Non-pigmented ciliary epithelial cell (primary cell): ENCODE results near the gene SLC4A11.

ENCODE experiments used
- DNase-seq: peaks from one replicate; pipeline ENCODE4 v3.0.0-alpha.2; 2010; ENCODE audit warnings: low read depth

SLC4A11 gene

DNA sequence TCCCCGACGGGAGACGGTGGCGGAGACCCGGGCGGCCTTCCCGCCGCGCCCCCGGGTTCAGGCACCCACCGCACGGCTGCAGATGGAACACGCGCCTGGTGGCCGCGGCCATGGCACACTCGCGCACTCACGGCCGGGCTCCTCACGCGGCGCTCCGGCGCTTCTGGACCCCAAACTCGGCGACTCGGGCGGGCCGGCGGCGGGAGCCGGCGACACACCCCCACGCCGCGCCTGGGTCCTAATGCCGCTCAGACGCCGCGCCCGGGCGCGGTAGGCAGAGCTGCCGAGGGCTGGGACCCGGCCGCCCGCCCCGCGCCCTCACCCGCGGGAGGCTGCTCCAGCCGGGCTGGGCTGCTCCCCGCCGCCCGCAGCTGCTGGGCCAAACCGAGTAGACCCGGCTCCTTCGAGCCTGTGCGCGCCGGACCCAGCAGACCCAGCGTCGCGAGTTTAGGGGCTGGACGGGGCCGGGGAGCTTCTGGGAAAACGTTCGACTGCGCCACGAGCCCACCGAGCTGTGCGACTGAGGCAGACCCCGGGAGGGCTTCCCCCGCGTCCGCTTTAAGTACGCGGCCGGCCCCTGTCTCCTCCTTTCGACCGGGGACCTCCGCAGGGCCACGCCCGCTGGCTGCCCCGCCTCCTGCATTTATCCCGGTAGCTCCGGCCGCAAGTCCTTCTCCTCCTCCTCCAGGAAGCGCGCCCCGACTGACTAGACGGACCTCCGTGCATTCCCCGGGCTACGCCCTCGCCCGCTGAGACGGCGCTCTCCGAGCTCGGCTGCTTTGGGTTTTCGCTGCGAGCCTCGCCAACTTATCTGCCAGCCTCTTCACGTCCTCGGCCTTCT is at the start of gene SLC4A11:
Gene SLC4A11, minus strand, starts transcription at position 165 of the 841 bp plus-strand sequence. Its CDS starts 53 bp downstream, at position 112.
- no peak for DNase-seq

DNA sequence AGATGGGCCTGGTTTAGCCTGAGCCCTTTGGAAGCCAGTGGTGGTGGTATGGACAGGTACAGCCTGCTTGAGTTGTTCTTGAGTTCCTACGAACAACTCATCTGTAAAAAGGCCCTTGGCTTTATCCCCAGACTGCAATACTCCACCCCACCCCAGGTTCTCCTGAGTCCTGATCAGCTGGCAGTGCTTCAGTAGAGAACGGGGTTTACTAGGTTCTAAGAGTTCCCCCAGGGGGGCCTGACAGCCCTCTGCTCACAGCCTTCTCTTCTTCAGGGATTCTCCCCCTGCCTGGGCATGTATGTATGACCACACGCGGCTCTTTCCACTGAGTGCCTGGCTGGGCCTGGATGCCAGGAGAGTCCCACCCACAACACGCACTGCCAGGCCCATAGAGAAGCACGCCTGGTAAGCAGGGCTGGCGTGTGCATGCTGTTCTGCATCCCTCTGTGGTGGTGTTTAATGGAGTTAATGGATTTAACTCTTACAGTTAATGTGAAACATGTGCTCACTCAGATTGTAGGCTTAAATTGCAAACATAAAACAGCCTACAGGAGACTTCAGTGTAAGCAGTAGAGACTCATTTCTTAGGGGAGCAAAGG is 44.3 kb upstream of the SLC4A11 start:
- DNase-seq: no peak

DNA sequence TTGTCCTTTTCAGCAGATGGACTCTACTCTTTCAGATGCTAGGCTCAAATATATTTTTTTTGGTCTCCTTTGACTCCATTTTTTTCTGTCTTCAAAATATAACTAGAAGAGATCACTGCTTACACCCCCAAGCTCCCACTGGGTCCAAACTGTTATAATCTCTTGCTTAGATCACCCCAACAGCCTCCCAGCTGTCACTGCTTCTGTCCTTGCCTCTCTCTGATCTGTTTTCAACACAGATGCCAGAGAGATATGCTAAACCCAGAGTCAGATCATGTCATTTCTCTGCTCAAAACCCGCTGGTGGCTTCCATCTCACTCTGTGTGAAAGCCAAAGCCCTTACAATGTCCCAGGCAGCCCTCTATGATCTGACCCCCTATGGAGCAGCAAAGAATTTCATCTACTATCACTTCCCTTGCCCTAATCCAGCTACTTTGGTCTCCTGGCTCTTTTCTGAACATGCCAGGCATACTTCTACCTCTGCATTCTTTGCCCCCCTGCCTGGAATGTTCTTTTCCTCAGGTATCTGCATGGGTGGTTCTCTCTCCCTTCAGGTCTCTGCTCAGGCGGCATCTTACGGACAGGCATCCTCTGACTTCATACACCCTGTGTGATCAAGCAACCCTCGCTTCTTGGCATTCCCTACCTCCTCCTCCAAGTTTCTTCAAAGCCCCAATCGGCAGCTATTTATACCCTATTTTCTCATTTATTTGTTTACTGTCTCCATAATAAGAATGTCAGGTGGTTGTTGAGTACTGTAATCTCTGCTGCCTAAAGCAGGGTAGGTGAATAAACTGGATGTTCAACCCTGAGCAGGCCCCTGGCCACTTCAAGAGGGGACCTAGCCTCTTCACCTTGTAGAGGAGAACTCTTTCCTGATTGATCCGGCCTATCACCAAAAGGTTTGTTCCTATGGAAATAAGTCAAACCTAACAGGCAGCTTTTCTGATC is 43.6 kb upstream of the SLC4A11 start:
- DNase-seq: no peak

DNA sequence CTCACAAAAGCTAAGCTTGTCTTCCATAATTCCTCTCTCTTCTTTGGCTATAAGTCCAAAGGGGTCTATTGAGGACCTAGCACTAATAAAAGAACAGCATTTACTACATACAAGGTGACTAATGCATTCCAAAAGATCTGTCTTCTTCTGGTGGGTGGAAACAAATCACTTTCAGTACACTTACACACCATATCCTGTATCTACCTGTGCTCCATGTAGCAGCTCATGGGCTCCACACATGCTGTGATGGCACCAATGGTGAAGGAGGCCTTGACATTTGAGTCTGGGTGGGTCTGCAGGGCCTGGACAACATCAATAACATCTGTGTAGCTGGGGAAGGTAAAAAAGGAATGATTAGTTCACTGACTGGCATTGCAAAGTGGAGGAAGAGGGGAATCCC is 42.4 kb upstream of the SLC4A11 start:
- no peak for DNase-seq

DNA sequence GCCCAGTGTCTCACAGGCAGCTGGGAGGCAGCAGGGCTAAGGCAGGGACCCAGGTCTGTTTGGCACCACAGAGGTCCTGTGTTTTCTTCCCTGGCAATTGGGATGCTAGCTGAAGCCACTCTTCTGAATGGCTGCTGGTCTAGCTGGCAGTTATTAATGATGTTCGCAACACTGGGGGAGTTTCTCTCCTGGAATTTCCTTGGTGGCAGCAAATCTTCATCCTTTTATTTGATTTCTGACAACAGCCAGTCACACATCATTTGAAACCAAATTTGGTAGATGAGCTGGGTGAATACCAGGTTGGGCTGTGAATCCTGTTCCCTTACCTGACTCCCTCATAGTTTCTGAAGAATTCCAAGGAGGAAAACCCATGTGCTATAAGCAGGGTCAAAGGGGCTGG is 40.8 kb upstream of the SLC4A11 start:
- no peak for DNase-seq

DNA sequence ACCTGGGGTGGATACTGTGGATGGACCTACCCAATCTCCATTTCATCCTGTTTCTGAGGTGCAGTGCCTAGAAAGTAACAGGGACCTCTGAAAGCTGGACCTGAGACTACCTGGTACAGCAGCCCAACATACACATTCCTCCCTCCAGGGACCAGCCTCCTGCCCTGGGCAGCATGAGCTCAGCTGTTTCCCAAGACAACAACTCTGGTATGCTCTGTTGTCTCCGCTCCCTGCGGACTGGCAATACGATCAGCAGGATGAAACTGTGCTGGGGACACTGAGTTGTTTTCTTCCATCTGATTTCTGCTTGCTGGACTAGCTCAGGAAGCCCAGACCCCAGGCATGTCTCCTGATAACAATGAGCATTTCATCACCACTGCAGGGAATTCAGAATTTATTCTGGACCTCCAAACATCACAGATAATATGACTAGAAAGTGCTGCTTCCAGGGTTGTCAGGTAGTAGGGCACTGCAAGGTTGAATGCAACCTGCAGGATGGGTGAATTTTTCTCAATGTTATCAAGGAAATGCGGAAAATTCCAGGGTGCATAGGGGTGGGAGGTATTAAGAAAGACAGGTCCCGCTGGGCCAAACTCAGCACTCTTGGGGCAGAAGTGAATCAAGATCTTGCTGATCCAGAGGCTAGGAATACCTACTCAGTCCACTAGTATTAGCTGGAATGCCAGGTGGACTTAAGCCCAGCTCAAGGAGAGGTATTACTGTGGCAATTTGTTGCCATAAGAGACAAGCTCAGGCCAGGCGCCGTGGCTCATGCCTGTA is 38.9 kb upstream of the SLC4A11 start:
- DNase-seq: no peak

DNA sequence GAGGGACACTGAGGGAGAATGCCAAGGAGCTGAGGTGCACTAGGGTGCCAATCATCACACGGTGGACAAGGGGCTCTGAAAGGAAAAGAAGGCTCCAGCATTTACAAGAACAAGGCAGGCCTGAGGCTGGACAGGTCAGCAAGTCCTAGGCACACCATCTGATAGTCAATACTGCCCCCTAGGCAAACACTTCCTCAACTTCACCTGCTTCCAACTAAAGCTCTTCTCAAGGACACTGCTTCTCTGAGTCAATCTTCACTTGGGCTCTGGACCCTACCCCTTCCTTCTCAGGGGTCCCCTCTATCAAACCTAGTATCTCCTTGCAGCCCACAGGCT is 37.7 kb upstream of the SLC4A11 start:
- no peak for DNase-seq

DNA sequence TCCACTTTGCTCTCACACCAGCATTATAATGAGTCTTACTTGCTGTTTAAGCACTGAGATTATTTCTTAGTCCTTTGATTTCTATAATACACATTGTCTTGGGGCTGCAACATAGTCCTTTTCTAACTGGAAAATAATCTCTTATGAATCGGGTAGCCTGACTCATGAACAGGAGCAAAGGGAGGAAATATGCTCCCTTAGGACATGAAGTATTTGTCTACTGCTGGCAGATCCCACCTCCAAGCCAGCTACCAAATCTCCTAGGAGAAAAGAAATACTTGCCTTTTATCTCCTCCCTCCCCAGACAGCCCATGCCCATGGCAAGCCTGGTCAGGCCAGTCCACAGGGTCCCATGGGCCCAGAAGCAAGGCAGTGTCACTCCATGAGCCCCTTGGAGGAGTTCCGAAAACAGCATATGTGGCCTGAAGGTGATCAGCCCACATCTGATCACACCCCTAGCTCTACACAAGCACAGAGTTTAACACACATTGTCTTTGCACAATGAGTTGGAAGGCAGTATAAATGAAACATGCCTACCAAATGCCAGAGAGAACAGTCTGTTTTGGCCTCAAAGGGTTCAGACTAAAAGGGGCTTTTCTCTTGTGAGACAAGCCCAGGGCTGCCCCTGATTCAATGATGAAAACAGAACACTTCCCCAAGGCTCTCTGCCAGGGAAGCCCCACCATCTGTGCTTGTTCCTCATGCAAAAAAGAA is 37.1 kb upstream of the SLC4A11 start:
- DNase-seq: no peak

DNA sequence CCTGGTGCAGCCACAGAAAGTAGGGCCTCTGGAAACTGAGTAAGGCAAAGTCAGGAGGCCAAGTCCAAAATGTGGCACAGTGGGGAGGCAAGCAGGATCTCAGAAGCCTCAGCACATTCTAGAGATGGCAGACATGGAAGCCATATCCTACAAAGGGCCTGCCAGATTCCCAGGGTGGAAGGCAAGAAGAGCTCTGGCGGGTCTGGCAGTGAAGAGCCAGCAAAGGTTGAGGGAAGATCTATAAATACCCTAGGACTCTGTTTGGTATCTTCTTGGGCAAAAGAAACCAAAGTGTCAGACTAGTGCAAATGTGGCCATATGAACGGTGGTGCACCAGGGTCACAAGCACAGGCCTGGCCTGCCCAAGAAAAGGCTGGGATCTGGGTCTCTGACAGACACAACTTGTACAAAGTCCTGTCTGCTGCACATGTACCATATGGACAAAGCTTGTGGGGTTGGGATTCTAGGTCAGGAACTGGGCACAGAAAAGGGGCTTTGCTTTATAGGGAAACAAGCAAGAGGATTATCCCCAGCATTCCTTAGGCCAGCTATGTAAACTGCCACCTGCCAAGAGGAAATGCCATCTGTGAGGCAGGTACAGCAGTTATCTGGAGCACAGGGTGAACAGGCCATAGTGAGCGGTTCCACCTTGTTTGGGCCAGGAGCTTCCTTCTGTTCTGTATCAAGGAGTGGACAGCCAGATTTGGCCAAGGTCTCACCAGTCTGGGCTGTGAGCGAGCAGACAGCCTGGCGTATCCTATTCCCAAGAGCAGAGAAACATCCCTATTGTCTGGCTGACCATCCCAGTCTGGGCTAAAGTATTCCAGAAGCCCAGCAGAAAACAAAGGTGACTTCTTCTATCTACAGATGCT is 36.3 kb upstream of the SLC4A11 start:
- DNase-seq: no peak

DNA sequence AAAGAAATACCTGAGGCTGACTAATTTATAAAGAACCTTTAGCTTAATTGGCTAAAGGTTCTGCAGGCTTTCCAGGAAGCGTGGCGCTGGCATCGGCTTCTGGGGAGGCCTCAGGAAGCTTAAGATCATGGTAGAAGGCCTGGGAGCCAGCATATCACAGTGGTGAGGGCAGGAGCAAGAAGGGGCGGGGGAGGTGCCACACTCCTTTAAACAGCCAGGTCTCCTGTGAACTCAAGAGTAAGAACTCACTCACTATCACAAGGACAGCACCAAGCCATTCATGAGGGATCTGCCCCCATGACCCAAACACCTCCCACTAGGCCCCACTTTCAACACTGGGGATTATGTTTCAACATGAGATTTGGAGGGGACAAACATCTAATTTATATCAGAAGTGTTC is 34.4 kb upstream of the SLC4A11 start:
- no peak for DNase-seq

DNA sequence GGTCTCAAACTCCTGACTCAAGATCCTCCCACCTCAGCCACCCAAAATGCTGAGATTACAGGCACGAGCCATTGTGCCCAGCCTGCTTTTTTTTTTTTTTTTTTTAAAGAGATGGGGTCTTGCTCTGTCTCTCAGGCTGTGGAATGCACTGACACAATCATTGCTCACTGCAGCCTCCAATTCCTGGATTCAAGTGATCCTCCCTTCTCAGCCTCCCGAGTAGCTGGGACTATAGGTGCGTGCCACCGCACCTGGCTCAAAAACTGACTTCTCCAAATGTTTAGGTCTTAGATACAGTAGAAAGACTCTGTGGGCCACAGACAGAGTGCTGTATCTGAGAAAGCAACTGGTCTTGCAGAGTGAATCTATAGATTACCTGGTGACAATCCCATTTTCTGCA is 31.1 kb upstream of the SLC4A11 start:
- DNase-seq: no peak

DNA sequence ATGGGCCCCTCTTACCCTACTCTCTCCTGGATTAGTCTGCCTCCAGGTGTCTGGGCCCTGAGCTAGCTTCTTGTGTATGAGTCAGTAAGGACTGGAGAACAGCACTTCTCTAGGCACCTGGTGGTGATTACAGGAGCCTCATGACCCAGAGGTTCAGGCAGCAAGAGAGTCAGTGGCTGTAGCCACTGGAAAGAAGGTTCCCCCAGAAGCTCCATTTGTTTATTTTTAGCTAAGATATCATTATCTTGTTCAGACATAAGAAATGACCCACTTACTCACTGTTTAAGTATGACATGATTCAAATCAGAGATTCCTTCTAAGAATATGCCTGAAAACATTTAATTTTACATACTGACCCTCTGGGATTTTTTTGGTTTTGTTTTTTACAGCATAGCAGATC is 23.6 kb upstream of the SLC4A11 start:
- DNase-seq: no peak

DNA sequence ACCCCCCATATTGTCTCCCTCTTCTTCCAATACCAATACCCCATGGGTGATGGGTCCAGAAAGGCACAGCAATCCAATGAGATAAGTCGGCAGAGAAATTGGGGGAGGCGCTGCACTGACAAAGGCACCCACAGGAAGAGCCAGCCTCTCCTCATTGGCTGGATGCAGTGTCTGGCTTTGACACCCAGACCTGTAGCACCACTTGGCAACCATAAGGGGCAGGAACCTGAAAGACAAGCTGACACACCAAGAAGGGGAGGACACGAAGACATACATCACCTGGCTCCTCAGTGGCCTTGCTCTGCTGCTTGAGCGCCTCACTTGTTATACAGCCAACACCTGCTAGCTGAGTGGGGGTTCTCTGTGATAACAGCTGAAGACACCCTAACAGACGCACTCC is 19.4 kb upstream of the SLC4A11 start:
- no peak for DNase-seq

DNA sequence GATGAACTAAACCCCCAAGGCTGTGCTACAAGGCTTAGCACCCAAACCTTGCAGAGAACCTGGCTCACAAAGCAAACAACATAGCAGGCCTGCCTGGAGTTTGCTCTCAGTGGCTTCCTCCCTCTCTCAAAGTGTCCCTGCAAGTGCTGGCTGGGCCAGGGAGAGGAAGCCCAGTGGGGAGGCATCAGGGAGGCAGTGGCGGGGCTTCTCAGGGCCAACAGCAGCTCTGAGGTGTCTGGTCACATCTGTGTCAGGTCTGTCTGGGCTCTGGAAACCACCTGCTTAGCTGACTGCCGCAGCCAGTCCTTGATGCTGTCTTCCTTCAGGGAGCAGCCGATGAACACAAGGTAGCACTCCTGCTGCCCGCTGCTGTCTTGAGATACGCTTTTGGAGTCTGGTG is 16.7 kb upstream of the SLC4A11 start:
- no peak for DNase-seq

DNA sequence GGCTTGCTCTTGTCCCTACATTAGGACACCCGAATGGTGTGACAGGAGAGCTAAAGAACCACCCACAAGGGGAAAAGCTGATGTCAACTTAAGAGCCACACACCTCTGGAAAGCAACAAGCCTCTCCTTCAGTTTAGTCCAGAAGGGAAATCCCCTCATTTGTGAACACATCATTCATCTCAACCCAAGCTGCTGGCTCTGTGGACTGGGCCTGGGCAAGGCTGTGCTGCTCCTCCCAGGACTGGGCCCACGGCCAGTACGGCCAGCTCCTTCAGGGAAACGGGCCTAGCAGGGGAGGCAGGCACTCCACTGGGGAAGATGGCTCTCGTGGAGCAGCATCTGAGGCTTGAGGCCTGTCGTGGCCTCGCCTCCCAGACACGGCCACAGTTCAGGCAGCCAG is 12.8 kb upstream of the SLC4A11 start:
- no peak for DNase-seq

DNA sequence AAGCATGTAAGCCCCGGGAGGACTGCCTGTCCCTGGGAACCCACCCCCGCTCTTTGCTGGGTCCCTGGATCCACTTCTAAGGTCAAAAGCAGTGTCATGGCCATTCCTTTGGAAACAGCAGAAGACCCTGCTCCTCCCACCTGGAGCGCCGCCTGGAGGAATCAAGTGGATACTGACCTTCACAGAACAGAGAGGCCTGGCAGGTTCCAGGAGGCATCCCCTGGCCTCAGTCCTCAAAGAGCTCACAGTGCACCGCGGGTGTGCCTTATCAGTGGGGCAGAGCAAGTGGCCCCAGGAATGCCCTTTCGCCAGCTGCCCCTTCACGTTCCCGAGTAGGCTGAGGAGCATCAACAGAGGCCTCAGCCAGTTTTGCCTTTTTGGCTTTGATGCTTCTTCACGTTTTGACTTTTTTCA is 11.1 kb upstream of the SLC4A11 start:
- DNase-seq: no peak

DNA sequence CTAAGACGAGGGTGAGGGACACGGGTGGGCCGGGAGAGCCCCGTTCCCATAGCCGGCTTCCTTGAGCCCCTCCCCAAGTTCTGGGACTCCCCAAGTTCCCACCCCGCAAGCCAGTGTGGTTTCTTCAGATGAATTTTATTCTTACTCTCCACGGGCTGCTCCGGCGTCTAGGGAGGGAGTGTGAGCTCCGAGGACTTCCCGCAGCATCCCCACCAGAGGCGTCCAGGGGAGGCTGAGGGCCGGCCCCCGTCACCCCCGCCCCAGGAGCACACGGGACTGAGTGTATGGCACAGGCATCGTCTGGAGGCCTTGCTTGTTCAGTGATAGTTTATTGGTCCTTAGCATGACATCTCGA is 10.0 kb upstream of the SLC4A11 start:
- DNase-seq: no peak

DNA sequence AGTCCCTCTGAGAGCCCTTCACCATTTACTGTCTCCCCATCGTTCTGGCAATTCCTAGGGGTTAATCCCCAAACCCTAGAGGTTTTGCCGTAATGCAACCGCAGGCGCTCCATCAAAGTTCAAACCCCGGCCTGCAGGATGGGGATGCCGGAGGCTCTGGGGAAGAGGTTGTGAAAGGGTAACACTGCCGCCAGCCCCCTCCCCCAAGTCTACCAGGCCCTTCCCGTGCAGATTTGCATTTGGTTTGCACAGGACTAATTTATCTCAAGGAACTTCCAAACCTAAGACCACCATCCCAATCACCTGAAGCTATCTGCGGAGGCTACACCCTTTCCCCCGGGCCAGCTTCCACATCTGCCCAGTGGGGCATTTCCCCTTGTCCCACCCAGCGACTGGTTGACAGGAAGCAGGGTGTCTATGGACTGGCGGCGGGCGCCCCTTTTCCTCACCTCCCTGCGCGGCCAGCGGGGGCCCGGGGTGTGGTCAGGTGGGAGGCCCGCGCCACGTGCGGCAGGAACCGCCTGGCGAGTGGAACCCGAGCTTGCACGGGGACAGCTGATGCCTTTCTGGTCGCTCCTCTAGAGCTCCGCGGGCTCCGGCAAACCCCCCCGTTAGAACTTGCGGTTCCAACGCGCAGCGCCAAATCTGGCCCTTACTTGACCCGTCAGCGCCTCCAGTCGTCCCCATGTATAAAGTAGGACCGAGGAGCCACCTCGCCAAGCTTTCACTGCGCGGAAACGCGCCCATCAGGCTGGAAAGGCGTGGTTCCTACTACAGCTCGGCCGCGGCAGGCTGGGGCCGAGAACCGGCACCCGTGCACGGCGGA is 9.4 kb upstream of the SLC4A11 start:
- DNase-seq: no peak

DNA sequence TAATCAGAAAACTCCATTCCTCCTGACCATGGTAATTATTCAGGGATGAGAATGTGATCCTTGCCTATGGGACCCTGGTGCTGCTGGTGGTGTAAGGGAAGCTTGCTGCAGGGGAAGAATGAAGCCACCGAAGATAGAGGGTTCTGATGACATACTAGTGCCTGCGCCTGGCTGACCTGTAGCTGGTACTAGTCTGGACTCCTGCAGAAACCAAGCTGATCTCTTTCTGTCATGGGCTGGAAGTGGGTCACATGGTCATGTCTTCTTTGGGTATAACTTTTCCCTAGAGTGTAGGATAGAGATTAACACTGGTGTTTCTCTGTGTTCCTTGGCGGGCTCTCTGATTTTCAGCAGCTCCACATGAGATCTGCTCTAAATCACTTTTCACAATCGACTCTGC is 8.6 kb upstream of the SLC4A11 start:
- DNase-seq: no peak

DNA sequence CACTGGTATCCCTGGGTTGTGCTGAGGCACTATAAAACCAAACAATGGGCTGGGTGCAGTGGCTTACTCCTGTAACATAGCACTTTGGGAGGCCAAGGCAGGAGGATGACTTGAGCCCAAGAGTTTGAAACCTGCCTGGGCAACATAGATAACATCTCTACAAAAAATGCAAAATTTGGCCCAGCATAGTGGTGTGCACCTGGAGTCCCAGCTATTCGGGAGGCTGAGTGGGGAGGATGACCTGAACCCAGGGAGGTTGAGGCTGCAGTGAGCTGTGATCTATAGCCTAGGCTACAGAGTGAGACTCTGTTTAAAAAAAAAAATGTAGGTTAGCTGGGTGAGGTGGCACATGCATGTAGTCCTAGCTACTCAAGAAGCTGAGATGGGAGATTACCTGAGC is 7.7 kb upstream of the SLC4A11 start:
- no peak for DNase-seq
